Neural progenitor cell (in vitro differentiated cells): Measurements from ENCODE around the gene ZNF319.
"Not testable (repeated sequence)": the region's sequence is repeated elsewhere in the genome, so short reads cannot be mapped to it uniquely, and the experiment has no call there.

Experiments
- CTCF ChIP-seq: fragments of 200-600 bp; sonication (generic); IDR thresholded peaks from 2 replicates; pipeline ENCODE4 v1.5.1; 2017; ENCODE audit warnings: antibody characterized with exemption, mild to moderate bottlenecking
- EZH2 ChIP-seq: fragments of 200-600 bp; sonication (generic); IDR thresholded peaks from 2 replicates; pipeline ENCODE4 v1.6.1; 2017; ENCODE audit warnings: antibody characterized with exemption, mild to moderate bottlenecking, moderate library complexity
- EZH2phosphoT487 ChIP-seq: fragments of 200-600 bp; sonication (generic); IDR thresholded peaks from 2 replicates; pipeline ENCODE4 v1.6.1; 2017; ENCODE audit warnings: antibody characterized with exemption

DNA sequence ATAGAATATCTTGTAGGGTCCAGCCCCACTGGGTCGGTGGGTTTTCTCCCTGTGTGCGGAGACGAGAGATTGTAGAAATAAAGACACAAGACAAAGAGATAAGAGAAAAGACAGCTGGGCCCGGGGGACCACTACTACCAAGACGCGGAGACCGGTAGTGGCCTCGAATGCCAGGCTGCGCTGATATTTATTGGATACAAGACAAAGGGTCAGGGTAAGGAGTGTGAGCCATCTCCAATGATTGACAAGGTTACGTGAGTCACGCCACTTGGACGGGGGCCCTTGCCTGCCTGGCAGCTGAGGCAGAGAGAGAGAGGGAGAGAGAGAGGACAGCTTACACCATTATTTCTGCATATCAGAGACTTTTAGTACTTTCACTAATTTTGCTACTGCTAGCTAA, 4.3 kb upstream of the ZNF319 start:
- TF ChIP-seq CTCF, EZH2, EZH2phosphoT487: not testable (repeated sequence)
